ENCODE results near the gene RNU6-9.

DNA sequence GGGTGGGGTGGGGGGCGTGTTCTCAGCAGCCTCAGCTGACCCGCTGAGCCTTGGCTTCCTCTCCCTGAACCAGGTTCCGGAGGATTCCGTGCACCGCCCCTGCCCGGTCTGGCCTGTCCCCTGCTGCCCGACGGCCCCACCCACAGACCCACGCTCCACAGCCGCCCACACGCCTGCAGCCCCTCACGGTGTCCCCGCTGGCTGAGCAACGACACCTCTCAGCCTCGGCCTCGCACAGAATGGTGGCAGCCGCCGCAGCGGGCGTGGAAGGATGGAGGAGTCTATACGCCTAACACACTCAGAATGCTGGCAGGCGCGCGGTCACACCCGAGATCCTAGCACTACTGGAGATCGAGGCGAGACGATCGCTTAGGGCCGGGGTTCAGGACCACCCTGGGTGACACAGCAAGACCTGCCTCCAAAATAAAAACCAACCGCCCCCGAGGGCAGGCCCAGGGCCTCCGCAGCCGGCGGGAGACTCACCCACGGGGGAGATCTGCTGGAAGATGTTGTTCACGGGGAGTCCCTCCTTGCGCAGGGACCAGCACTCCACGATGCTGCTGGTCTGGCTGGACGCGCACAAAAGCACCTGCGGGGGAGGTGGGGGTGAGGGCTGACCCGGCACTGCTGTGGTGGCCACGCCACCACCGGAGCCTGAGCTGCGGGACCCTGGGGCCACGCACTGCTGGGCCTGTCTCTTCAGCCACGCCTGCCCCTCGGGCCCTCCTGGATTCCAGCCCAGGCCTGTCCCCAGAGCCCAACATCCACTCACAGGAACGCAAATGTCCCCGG is 8.7 kb upstream of the RNU6-9 start:
- no peak for TF ChIP-seq CTCF (IDR thresholded peaks at IDR 0.05; ENCODE audit: low read depth, low read length, poor library complexity, severe bottlenecking)
- TF ChIP-seq EZH2phosphoT487 (IDR thresholded peaks at IDR 0.05; ENCODE audit: borderline replicate concordance, low read length): no peak

Measured in DOHH2 (cell line).